ENCODE results near the gene GPR146.
A peak's percentile ranks its signal among the peaks of the same experiment; 100 is the strongest.

GPR146 gene

DNA sequence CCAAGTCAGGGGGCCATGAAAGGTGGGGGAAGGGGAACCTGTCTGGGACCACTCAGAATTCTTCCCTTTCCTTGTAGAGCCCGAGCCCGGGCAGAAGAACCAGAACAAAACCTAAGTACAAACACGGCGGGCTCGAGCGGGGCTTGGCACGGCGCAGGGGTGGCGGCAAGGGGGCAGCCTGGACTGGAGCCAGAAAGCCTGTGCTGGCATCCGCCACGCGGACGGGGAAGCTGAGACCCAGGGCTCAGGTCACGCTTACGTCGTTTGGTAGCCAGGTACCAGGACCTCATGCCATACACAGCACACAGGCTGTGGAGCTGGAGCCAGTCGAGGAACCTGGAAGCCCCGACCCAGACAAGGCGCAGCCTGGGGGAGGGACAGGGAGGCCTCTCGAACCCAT, 37.0 kb downstream of the GPR146 start:
- H3K9me3 ChIP-seq (ENCODE audit: control insufficient read depth, insufficient read depth, low read length): no peaks in the 10 kb centered on the region
- peaks cover 21% of the 10 kb centered on the region for H3K4me1 ChIP-seq (ENCODE audit: control insufficient read depth, low read length)
- H3K4me3 ChIP-seq (ENCODE audit: low read length): no peak overlapping the region
- no peak overlapping the region for H3K4me2 ChIP-seq (ENCODE audit: low read length)
- H4K20me1 ChIP-seq (ENCODE audit: control insufficient read depth, insufficient read depth, low read depth, low read length): 0 out of 2 replicates have a peak, but pooled peaks cover 4% of the 10 kb centered on the region
- peaks cover 12% of the 10 kb centered on the region for H3F3A ChIP-seq (ENCODE audit: control insufficient read depth, insufficient read depth)
- no peak overlapping the region for H3K27ac ChIP-seq (ENCODE audit: low read depth, low read length)
- no peak for TF ChIP-seq EZH2phosphoT487 (IDR thresholded peaks at IDR 0.05; ENCODE audit: borderline replicate concordance, low read length)
- TF ChIP-seq, protein P1, sequence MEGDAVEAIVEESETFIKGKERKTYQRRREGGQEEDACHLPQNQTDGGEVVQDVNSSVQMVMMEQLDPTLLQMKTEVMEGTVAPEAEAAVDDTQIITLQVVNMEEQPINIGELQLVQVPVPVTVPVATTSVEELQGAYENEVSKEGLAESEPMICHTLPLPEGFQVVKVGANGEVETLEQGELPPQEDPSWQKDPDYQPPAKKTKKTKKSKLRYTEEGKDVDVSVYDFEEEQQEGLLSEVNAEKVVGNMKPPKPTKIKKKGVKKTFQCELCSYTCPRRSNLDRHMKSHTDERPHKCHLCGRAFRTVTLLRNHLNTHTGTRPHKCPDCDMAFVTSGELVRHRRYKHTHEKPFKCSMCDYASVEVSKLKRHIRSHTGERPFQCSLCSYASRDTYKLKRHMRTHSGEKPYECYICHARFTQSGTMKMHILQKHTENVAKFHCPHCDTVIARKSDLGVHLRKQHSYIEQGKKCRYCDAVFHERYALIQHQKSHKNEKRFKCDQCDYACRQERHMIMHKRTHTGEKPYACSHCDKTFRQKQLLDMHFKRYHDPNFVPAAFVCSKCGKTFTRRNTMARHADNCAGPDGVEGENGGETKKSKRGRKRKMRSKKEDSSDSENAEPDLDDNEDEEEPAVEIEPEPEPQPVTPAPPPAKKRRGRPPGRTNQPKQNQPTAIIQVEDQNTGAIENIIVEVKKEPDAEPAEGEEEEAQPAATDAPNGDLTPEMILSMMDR (IDR thresholded peaks at IDR 0.05; ENCODE audit: low read depth, low read length, poor library complexity, severe bottlenecking): no peak
- H3K79me2 ChIP-seq (ENCODE audit: control insufficient read depth, low read length): peaks cover 17% of the 10 kb centered on the region
- no peaks in the 10 kb centered on the region; the same call in 1 of the 2 replicates for H3K36me3 ChIP-seq (ENCODE audit: control insufficient read depth, low read length)
- no peaks in the 10 kb centered on the region for H3K27me3 ChIP-seq (ENCODE audit: control insufficient read depth, low read length)
- no peaks in the 10 kb centered on the region for H3K9me2 ChIP-seq (replicated peaks; ENCODE audit: control insufficient read depth, low read length)

DNA sequence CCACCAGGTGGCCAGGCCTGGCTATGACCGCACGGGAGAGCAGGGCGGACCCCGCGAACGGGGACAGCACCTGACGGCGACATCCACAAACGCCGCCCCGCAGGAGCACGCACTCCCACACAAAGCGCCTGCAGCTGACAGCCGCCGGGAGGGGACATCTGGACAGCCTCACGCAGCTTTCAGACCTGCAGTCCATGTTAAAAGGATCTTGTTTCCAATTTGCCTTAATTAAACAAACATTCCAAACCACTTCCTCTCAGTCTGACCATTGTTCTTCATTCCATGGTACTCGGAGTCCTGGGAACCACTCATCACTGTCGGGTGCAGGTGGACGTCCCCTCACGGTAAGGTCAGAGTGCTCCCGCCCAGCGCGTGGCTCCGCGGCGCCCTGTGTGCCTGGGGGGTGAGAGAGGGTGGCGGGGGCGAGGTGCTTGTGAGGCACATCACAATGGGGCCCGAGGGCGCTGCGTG, 37.6 kb downstream of the GPR146 start:
- Histone ChIP-seq H4K20me1 (ENCODE audit: control insufficient read depth, insufficient read depth, low read depth, low read length) (0 out of 2 replicates have a peak, but pooled peaks cover 4% of the 10 kb centered on the region), H3K4me1 (ENCODE audit: control insufficient read depth, low read length) (peaks cover 28% of the 10 kb centered on the region), H3K4me3 (ENCODE audit: low read length) (no peak overlapping the region)

DNA sequence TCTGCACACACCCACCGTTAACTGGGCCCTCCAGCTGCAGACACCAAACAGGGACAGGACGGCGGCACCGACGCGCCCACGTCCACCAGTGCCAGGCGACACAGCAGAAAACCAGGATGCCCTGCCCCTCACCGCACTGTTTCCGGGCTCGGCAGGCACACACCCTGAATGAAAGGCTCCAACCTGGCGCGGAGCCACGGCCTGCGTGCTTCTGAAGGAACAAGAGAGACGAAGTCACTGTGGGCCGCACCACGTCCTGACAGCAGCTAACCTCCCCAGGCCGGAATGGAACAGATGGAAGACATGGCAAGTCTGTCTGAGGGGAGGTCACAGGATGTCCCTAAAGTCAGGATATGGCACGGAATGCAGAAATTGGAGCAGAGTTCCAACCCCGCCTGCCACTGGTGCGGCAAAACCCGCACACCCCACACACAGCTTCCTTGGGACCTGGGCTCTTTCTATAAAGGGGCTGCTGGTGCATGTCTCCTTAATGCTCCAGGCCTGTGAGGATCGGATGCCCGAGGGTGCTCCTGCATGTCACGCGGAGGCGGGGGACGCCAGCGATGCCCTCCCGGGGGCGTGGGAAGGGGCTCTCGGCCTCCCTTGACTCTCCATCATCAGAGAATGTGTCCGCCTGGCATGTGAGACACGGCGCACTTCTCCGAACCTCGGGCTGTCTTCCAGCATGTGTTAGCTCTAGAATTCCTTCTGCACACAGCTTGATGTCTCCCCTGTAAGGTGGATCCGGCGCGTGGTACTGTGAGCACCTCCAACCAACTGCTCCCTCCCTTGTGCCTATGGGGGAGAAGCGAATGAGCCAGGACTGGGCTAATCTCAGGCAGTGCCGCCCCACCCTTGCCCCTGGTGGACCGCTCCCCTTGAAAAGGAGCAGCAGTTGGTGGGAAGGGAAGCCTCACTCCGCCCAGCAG, 39.6 kb downstream of the GPR146 start:
- TF ChIP-seq, protein P1 (IDR thresholded peaks at IDR 0.05; ENCODE audit: low read depth, low read length, poor library complexity, severe bottlenecking): no peak
- no peak for TF ChIP-seq EZH2phosphoT487 (IDR thresholded peaks at IDR 0.05; ENCODE audit: borderline replicate concordance, low read length)
- Histone ChIP-seq H3K9me2 (replicated peaks; ENCODE audit: control insufficient read depth, low read length) (no peaks in the 10 kb centered on the region), H3F3A (ENCODE audit: control insufficient read depth, insufficient read depth) (peaks cover 27% of the 10 kb centered on the region), H4K20me1 (ENCODE audit: control insufficient read depth, insufficient read depth, low read depth, low read length) (0 out of 2 replicates have a peak, but pooled peaks cover 4% of the 10 kb centered on the region), H3K36me3 (ENCODE audit: control insufficient read depth, low read length) (peaks cover 8% of the 10 kb centered on the region), H3K27me3 (ENCODE audit: control insufficient read depth, low read length) (no peaks in the 10 kb centered on the region), H3K4me3 (ENCODE audit: low read length) (no peak overlapping the region), H3K27ac (ENCODE audit: low read depth, low read length) (no peak overlapping the region), H3K4me2 (ENCODE audit: low read length) (0 out of 2 replicates have a peak overlapping the region, but pooled peaks have one; percentile 92), H3K4me1 (ENCODE audit: control insufficient read depth, low read length) (peaks cover 45% of the 10 kb centered on the region), H3K9me3 (ENCODE audit: control insufficient read depth, insufficient read depth, low read length) (no peaks in the 10 kb centered on the region), H3K79me2 (ENCODE audit: control insufficient read depth, low read length) (peaks cover 34% of the 10 kb centered on the region)

More for the DNA sequence above, 37.6 kb downstream of the GPR146 start:
- Histone ChIP-seq H3K27ac (ENCODE audit: low read depth, low read length) (no peak overlapping the region), H3K79me2 (ENCODE audit: control insufficient read depth, low read length) (peaks cover 17% of the 10 kb centered on the region), H3K9me3 (ENCODE audit: control insufficient read depth, insufficient read depth, low read length) (no peaks in the 10 kb centered on the region), H3K36me3 (ENCODE audit: control insufficient read depth, low read length) (no peaks in the 10 kb centered on the region; the same call in 1 of the 2 replicates), H3K4me2 (ENCODE audit: low read length) (no peak overlapping the region), H3F3A (ENCODE audit: control insufficient read depth, insufficient read depth) (peaks cover 16% of the 10 kb centered on the region), H3K9me2 (replicated peaks; ENCODE audit: control insufficient read depth, low read length) (no peaks in the 10 kb centered on the region), H3K27me3 (ENCODE audit: control insufficient read depth, low read length) (no peaks in the 10 kb centered on the region)
- TF ChIP-seq, protein P1 (IDR thresholded peaks at IDR 0.05; ENCODE audit: low read depth, low read length, poor library complexity, severe bottlenecking): no peak
- no peak for TF ChIP-seq EZH2phosphoT487 (IDR thresholded peaks at IDR 0.05; ENCODE audit: borderline replicate concordance, low read length)
